HG03103 (cell line): ENCODE results near the gene DPP3.

Experiments
- ATAC-seq: cut with Tn5 transposase; IDR thresholded peaks from one replicate; pipeline ENCODE4 v1.9.1; 2021; ENCODE audit warnings: low read depth; ENCODE audit not compliant: unreplicated experiment

DPP3 gene

DNA sequence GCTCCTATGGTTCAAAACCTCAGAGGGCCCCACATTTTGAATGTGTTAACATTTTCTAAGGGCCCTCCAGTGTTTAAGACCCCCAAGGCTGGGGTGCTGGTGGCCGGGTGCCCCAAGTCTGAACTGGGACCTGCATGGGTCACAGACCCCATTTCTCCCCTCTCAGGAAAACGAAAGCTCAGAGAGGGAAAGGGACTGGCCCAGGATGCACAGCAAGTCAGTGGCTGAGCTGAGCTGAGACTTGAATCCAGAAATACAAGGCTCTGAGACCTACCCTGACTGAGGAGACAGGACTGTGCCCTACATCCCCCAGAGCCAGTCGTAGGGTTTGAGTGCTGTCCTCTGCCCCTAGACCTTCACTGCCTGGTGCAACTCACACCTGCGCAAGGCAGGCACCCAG, 70.7 kb downstream of the DPP3 start:
- no peak for ATAC-seq

GRCh38 chr11:66554602-66555001, 74.4 kb downstream of the DPP3 start:
- ATAC-seq = no peak

GRCh38 chr11:66555416-66555815, 75.2 kb downstream of the DPP3 start:
- no peak for ATAC-seq

- no peak for ATAC-seq
Measured at GRCh38 chr11:66556086-66556485, 75.9 kb downstream of the DPP3 start.

- no peak for ATAC-seq
Measured at GRCh38 chr11:66557733-66558326, 77.6 kb downstream of the DPP3 start.
